ENCODE data around the gene WNT7A.
A peak's percentile ranks its signal among the peaks of the same experiment; 100 is the strongest.
"Not testable (repeated sequence)": the region's sequence is repeated elsewhere in the genome, so short reads cannot be mapped to it uniquely, and the experiment has no call there.

Gene WNT7A

GRCh38 chr3:13879946-13880810, at the start of gene WNT7A:
Gene WNT7A, minus strand, starts transcription at chr3:13880071. Its CDS starts 255 bp downstream, at chr3:13879816.
- peak; percentile 81 for DNase-seq (ENCODE audit: low spot score)

- not testable (repeated sequence) for DNase-seq (ENCODE audit: low spot score)
Observed at GRCh38 chr3:13928741-13929140, 48.9 kb upstream of the WNT7A start.

- no peak for DNase-seq (ENCODE audit: low spot score)
Observed at GRCh38 chr3:13927295-13927694, 47.4 kb upstream of the WNT7A start.

- DNase-seq (ENCODE audit: low spot score), result no peak
Observed at GRCh38 chr3:13916375-13916774, 36.5 kb upstream of the WNT7A start.

GRCh38 chr3:13902648-13903238, 22.9 kb upstream of the WNT7A start:
- no peak for DNase-seq (ENCODE audit: low spot score)

- no peak for DNase-seq (ENCODE audit: low spot score)
Observed at GRCh38 chr3:13901935-13902584, 22.2 kb upstream of the WNT7A start.

DNA sequence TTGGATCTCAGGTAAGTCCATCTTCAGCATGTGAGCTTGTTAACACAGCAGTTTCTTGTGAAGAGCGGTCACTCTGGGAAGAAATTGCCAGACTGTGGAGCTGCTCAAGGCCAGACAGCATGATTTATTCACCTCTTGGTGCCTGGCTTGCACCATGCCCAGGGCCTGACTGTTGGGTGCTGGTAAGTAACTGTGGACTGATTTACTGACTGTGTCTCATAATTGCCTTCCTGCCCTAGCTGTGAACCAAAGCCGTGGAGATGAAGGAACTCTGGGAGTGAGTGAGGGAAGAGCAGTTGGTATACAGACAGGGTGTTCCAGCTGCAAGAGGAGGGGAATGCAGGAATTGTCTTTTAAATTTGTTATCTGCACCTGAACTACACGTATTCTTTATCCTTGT, 18.5 kb upstream of the WNT7A start:
- DNase-seq (ENCODE audit: low spot score), result no peak

- peak; percentile 75 for DNase-seq (ENCODE audit: low spot score)
Observed at GRCh38 chr3:13896473-13897154, 16.7 kb upstream of the WNT7A start.

GRCh38 chr3:13895155-13896105, 15.6 kb upstream of the WNT7A start:
- DNase-seq (ENCODE audit: low spot score), result peak; percentile 96

GRCh38 chr3:13894807-13895154, 14.9 kb upstream of the WNT7A start:
- DNase-seq (ENCODE audit: low spot score), result no peak

GRCh38 chr3:13894096-13894806, 14.4 kb upstream of the WNT7A start:
- no peak for DNase-seq (ENCODE audit: low spot score)

GRCh38 chr3:13892304-13892703, 12.4 kb upstream of the WNT7A start:
- no peak for DNase-seq (ENCODE audit: low spot score)

GRCh38 chr3:13891492-13892073, 11.7 kb upstream of the WNT7A start:
- peak; percentile 66 for DNase-seq (ENCODE audit: low spot score)

DNA sequence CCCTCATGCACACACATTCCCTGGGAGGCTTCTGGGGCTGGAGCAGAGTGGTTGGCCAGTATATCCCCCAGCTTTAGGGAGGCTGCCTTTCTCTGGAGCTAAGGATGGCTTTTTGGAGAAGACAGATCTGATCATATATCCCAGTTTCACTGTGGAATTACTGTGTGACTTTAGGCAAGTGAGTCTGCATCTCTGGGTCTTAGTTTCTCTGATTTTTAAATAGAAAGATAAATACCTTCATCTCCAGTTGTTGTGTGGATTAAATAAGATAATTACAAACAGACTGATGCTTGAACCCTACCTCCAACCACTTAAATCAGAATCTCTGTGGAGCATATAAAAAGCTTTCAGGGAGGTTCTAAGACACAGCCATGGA, 11.1 kb upstream of the WNT7A start:
- DNase-seq (ENCODE audit: low spot score), result no peak

DNA sequence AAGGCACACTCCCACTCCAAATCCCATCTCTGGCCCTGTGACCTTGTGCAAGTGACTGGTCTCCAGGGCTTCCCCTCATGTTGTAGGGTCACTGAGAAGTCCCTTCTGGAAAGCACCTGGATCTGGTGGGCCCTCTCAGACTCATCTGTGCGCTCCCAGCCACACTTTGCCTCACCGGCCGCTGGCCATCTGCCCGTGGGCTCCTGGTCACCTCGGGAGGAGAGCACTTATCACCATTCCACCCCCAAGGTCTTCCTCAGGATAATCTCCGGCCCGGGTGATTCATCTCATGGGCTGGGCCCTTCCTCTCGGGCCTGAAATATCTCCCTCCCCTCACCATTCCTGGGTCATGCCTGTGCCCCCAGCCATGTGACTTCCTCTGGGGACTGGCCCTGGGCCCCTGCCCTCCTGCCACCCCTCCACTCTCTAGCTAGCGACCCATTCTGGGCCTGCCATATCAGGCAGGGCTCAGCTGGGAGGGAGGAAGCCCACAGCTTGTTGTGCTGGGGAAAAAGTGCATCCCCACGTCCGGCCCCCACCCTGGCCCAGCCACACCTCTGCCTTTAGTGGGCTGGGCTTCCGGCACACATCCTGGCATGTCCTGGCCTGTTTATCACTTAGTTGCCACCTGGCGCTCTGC, 10.6 kb upstream of the WNT7A start:
- no peak for DNase-seq (ENCODE audit: low spot score)

GRCh38 chr3:13888576-13888975, 8.7 kb upstream of the WNT7A start:
- DNase-seq (ENCODE audit: low spot score), result no peak

GRCh38 chr3:13887495-13888300, 7.8 kb upstream of the WNT7A start:
- no peak for DNase-seq (ENCODE audit: low spot score)

DNA sequence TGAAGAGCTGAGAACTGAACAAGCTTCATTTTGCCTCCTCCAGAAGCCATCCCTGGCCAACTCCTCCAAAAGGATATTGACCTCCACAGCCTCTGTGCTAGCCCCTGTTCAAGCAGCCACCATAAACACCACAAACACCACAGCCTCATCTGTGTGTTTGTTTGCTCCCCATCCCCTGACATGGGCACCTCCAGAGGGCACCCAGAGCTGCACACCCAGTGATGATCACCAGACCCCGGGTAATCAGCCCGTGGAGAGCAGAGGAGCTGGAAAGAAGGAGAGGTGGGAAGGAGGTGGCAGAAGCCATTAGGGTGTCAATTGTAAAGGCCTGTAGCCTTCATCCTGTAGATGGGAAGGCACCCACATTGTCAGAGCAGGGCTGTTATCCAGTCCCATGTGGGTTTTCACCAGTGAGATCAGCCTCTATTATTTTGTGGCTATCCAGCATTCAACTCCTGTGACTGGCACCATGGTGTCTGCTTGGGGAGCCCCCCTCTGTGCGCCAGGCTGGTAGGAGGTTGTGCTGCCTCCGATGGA, 6.8 kb upstream of the WNT7A start:
- no peak for DNase-seq (ENCODE audit: low spot score)

DNA sequence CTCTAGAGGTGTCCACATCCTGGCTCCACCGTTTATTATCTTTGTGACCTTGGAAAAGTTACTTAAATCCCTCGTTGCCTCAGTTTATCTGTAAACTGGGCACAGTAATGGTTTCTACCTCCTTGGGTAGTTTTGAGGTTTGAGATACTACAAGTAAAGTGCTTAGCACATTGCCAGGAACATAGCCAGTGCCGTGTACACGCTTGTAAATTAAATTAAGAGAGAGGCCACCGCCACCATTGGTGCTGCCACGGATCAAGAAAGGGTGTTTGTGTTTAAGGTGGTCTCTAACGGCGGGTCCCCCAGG, 5.8 kb upstream of the WNT7A start:
- no peak for DNase-seq (ENCODE audit: low spot score)

Measured in iPS-NIHi11 (cell line).